ENCODE results near the gene TAGLN2.

Gene TAGLN2

DNA sequence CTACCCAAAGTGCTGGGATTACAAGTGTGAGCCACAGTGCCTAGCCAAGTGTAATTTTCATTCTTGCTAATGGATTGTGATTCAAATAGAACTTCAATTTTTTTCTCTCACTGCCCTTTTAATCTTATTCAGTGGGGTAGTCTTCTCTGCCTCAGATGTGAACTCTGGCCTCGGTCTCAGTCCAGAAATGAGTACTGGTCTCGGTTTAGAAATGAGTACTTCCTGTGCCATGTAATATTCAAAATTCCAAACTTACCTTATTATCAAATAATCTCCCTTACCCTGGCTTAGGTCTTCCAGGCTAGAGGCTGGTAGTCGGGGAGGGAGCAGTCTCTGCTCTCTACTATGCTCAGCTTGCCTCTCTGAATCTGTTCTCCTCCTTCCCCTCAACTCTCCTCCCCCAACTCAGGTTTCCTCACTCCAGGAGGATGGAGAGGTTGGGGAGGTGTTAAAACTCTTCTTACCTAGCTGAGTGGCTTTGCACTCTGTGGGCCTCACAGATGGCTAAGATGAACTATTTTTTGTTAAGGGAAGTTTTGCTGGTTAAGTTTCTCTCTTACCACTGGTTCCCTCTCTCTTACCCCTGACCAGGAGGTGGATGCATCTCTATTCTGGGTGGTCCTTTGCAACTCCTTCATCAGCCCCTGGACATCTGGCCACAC, 33.5 kb upstream of the TAGLN2 start:
- no peak for DNase-seq (ENCODE audit: low read depth)
- no peak overlapping the region for H3K4me3 ChIP-seq (ENCODE audit: low read length)
- TF ChIP-seq CTCF (conservative IDR thresholded peaks at IDR 0.05; ENCODE audit: low read length) = no peak

DNA sequence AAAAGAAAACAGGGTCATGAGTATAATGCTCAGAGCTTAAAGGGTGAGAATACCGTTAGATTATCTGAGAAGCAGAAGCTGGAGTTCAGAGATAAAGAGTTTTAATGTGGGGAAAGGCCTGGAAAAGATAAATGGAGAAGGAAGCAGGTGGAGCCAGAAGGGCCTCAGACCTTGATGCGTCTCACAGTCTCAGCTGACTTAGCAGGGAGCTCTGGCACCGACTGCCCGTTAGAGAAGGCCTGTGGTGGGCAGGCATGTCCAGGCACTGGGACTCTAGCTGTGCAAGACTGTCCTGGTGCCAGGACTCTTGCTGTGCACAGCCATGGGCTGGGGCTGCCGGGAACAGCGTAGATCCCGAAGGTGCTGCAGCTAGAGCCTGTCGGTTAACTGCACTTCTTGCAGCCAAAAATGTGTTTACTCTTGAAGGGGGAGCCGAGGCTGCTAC, 32.5 kb upstream of the TAGLN2 start:
- no peak for DNase-seq (ENCODE audit: low read depth)
- no peak overlapping the region for H3K4me3 ChIP-seq (ENCODE audit: low read length)
- TF ChIP-seq CTCF (conservative IDR thresholded peaks at IDR 0.05; ENCODE audit: low read length) = no peak

DNA sequence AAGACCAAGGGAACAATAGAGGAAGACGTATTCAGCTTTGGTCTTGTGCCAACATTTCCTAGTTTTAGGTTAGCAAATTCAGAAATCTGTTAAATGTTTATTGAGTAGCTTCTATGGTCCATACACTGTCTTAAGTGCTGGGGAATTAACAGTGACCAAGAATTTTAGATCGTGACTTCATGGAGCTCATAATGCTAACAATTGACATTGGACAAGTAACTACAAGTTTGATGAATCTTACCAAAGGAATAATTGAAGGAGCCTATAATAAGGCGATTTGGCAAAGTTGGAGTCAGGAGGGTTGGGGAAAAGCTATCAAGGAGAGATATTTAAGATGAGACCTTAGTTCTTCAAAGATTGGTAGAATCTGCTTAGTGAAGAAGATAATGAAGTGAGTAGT, 30.1 kb upstream of the TAGLN2 start:
- TF ChIP-seq CTCF (conservative IDR thresholded peaks at IDR 0.05; ENCODE audit: low read length) = no peak
- no peak overlapping the region for H3K4me3 ChIP-seq (ENCODE audit: low read length)
- DNase-seq (ENCODE audit: low read depth) = no peak

- no peak within 1 kb of the TSS for H3K4me3 ChIP-seq (ENCODE audit: low read length)
- peak; percentile 13 for DNase-seq (ENCODE audit: low read depth)
- TF ChIP-seq CTCF (conservative IDR thresholded peaks at IDR 0.05; ENCODE audit: low read length) = no peak
These were observed 28.5 kb upstream of the TAGLN2 start, which contains the start of gene SLAMF9 for GRCh38 chr1:159953536-159954515. Gene SLAMF9, minus strand, starts transcription at chr1:159954237. Its CDS starts 100 bp downstream, at chr1:159954137.

- no peak for DNase-seq (ENCODE audit: low read depth)
- no peak for TF ChIP-seq CTCF (conservative IDR thresholded peaks at IDR 0.05; ENCODE audit: low read length)
- H3K4me3 ChIP-seq (ENCODE audit: low read length) = no peak overlapping the region
These were observed 27.6 kb upstream of the TAGLN2 start for GRCh38 chr1:159952932-159953331.

GRCh38 chr1:159951551-159951950, 26.2 kb upstream of the TAGLN2 start:
- peak; percentile 5 for DNase-seq (ENCODE audit: low read depth)
- TF ChIP-seq CTCF (conservative IDR thresholded peaks at IDR 0.05; ENCODE audit: low read length) = no peak
- no peak overlapping the region for H3K4me3 ChIP-seq (ENCODE audit: low read length)
